Measurements from ENCODE around the gene JMJD1C.

The JMJD1C gene

DNA sequence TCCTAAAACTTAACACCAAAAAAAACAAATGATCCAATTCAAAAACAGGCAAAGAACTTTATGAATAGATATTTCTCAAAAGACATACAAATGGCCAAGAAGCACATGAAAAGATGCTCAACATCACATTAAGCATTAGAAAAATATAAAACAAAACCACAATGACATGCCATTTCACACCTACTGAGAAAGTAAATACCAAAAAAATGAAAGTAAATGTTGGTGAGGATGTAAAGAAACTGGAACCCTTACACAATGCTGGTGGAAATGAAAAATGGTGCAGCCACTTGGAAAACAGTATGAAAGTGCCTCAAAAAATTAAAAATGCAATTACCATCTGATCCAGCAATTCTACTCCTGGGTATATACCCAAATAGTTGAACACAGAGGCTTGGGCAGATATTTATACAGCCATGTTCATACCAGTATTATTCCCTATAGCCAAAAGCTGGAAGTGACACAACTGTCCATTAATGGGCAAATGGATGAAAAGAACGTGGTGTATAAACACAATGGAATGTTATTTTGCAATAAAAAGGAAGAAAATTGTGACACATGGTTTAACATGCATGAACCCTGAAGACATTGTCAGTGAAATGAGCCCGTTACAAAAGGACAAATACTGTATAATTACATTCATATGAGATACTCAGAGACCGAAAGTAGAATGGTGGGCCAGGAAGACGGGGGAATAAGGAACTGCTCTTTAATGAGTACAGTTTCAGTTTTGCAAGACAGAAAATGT lies 89.0 kb downstream of the JMJD1C start:
- peaks cover 13% of the 10 kb centered on the region for H3K4me1 ChIP-seq (ENCODE audit: control insufficient read depth, low read length)
- no peaks in the 10 kb centered on the region for H4K20me1 ChIP-seq (ENCODE audit: control insufficient read depth, insufficient read depth, low read depth, low read length)
- no peak overlapping the region for H3K4me3 ChIP-seq (ENCODE audit: low read length)
- H3K36me3 ChIP-seq (ENCODE audit: control insufficient read depth, low read length) = no peaks in the 10 kb centered on the region
- H3K9me2 ChIP-seq (replicated peaks; ENCODE audit: control insufficient read depth, low read length) = no peaks in the 10 kb centered on the region
- 0 out of 2 replicates have a peak, but pooled peaks cover 4% of the 10 kb centered on the region for H3F3A ChIP-seq (ENCODE audit: control insufficient read depth, insufficient read depth)
- no peak overlapping the region for H3K27ac ChIP-seq (ENCODE audit: low read depth, low read length)
- TF ChIP-seq, protein P1, sequence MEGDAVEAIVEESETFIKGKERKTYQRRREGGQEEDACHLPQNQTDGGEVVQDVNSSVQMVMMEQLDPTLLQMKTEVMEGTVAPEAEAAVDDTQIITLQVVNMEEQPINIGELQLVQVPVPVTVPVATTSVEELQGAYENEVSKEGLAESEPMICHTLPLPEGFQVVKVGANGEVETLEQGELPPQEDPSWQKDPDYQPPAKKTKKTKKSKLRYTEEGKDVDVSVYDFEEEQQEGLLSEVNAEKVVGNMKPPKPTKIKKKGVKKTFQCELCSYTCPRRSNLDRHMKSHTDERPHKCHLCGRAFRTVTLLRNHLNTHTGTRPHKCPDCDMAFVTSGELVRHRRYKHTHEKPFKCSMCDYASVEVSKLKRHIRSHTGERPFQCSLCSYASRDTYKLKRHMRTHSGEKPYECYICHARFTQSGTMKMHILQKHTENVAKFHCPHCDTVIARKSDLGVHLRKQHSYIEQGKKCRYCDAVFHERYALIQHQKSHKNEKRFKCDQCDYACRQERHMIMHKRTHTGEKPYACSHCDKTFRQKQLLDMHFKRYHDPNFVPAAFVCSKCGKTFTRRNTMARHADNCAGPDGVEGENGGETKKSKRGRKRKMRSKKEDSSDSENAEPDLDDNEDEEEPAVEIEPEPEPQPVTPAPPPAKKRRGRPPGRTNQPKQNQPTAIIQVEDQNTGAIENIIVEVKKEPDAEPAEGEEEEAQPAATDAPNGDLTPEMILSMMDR (IDR thresholded peaks at IDR 0.05; ENCODE audit: low read depth, low read length, poor library complexity, severe bottlenecking) = no peak
- TF ChIP-seq EZH2phosphoT487 (IDR thresholded peaks at IDR 0.05; ENCODE audit: borderline replicate concordance, low read length) = no peak
- no peaks in the 10 kb centered on the region for H3K79me2 ChIP-seq (ENCODE audit: control insufficient read depth, low read length)
- H3K4me2 ChIP-seq (ENCODE audit: low read length) = peak overlapping the region; percentile 11; the same call in 1 of the 2 replicates
- no peaks in the 10 kb centered on the region for H3K9me3 ChIP-seq (ENCODE audit: control insufficient read depth, insufficient read depth, low read length)
- no peaks in the 10 kb centered on the region for H3K27me3 ChIP-seq (ENCODE audit: control insufficient read depth, low read length)

DNA sequence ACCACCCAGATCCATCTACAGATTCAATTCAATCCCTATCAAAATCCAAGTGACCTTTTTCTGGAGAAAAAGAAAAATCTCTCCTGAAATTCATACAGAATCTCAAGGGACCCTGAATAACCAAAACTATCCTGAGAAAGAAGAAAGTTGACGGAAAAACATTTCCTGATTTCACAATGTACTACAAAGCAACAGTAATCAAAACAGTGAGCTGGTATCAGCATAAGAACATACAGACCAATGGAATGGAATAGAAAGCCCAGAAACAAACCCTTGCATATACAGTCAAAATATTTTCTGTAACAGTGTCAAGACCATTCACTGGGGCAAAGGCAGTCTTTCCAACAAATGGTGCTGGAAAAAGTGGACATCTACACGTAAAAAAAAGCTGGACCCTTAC lies 89.9 kb downstream of the JMJD1C start:
- Histone ChIP-seq H3K36me3 (ENCODE audit: control insufficient read depth, low read length) (no peaks in the 10 kb centered on the region), H3K4me2 (ENCODE audit: low read length) (no peak overlapping the region), H3K27me3 (ENCODE audit: control insufficient read depth, low read length) (no peaks in the 10 kb centered on the region), H3K4me3 (ENCODE audit: low read length) (no peak overlapping the region), H3F3A (ENCODE audit: control insufficient read depth, insufficient read depth) (0 out of 2 replicates have a peak, but pooled peaks cover 4% of the 10 kb centered on the region), H4K20me1 (ENCODE audit: control insufficient read depth, insufficient read depth, low read depth, low read length) (no peaks in the 10 kb centered on the region), H3K9me2 (replicated peaks; ENCODE audit: control insufficient read depth, low read length) (no peaks in the 10 kb centered on the region), H3K4me1 (ENCODE audit: control insufficient read depth, low read length) (peaks cover 13% of the 10 kb centered on the region), H3K79me2 (ENCODE audit: control insufficient read depth, low read length) (no peaks in the 10 kb centered on the region), H3K27ac (ENCODE audit: low read depth, low read length) (no peak overlapping the region), H3K9me3 (ENCODE audit: control insufficient read depth, insufficient read depth, low read length) (no peaks in the 10 kb centered on the region)
- TF ChIP-seq EZH2phosphoT487 (IDR thresholded peaks at IDR 0.05; ENCODE audit: borderline replicate concordance, low read length) = no peak
- TF ChIP-seq, protein P1 (IDR thresholded peaks at IDR 0.05; ENCODE audit: low read depth, low read length, poor library complexity, severe bottlenecking) = no peak

DNA sequence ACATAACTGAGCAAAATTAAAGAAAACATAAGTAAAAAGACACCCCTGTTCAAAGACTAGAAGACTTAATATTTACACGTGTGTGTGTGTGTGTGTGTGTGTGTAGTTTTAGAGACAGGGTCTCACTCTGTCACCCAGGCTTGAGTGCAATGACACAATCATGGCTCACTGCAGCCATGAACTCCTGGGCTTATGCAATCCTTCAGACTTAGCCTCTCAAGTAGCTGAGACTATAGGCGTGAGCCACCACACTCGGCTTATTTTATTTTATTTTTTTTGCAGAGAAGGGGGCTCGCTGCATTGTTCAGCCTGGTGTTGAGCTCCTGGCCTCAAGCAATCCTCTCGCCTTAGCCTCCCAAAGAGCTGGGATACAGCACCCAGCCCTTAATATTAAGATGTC lies 90.3 kb downstream of the JMJD1C start:
- Histone ChIP-seq H3K27me3 (ENCODE audit: control insufficient read depth, low read length) (no peaks in the 10 kb centered on the region), H3K4me1 (ENCODE audit: control insufficient read depth, low read length) (peaks cover 10% of the 10 kb centered on the region), H3K4me2 (ENCODE audit: low read length) (no peak overlapping the region), H3F3A (ENCODE audit: control insufficient read depth, insufficient read depth) (0 out of 2 replicates have a peak, but pooled peaks cover 4% of the 10 kb centered on the region), H3K79me2 (ENCODE audit: control insufficient read depth, low read length) (no peaks in the 10 kb centered on the region), H3K9me2 (replicated peaks; ENCODE audit: control insufficient read depth, low read length) (no peaks in the 10 kb centered on the region), H3K27ac (ENCODE audit: low read depth, low read length) (no peak overlapping the region), H3K9me3 (ENCODE audit: control insufficient read depth, insufficient read depth, low read length) (no peaks in the 10 kb centered on the region), H3K36me3 (ENCODE audit: control insufficient read depth, low read length) (no peaks in the 10 kb centered on the region), H4K20me1 (ENCODE audit: control insufficient read depth, insufficient read depth, low read depth, low read length) (no peaks in the 10 kb centered on the region), H3K4me3 (ENCODE audit: low read length) (no peak overlapping the region)
- TF ChIP-seq, protein P1 (IDR thresholded peaks at IDR 0.05; ENCODE audit: low read depth, low read length, poor library complexity, severe bottlenecking) = no peak
- no peak for TF ChIP-seq EZH2phosphoT487 (IDR thresholded peaks at IDR 0.05; ENCODE audit: borderline replicate concordance, low read length)
